ENCODE data around the gene CFD. TPM values are rescaled to one million over a fixed set of nuclear protein-coding genes. Genes with fewer than 3 reads are reported as not detected.

The CFD gene
- total and polyA plus RNA-seq, 4 donors = 4.5 to 20.2 (median 13.6) TPM

DNA sequence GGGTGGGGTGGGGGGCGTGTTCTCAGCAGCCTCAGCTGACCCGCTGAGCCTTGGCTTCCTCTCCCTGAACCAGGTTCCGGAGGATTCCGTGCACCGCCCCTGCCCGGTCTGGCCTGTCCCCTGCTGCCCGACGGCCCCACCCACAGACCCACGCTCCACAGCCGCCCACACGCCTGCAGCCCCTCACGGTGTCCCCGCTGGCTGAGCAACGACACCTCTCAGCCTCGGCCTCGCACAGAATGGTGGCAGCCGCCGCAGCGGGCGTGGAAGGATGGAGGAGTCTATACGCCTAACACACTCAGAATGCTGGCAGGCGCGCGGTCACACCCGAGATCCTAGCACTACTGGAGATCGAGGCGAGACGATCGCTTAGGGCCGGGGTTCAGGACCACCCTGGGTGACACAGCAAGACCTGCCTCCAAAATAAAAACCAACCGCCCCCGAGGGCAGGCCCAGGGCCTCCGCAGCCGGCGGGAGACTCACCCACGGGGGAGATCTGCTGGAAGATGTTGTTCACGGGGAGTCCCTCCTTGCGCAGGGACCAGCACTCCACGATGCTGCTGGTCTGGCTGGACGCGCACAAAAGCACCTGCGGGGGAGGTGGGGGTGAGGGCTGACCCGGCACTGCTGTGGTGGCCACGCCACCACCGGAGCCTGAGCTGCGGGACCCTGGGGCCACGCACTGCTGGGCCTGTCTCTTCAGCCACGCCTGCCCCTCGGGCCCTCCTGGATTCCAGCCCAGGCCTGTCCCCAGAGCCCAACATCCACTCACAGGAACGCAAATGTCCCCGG, 25.2 kb downstream of the CFD start:
- H3K4me1 ChIP-seq (ENCODE audit: control insufficient read depth in 4 of 4, insufficient read depth in 4 of 4, low read length in 3 of 4) = no peaks in the 10 kb centered on the region
- WGBS = 96% methylated on average over 51 of the region's 51 CpGs
- no peak for DNase-seq (ENCODE audit: low spot score)
- H3K4me3 ChIP-seq (ENCODE audit: low read depth in 1 of 3, low read length in 3 of 3) = no peak overlapping the region
- H3K36me3 ChIP-seq (ENCODE audit: control insufficient read depth in 4 of 4, insufficient read depth in 3 of 4, low read depth in 1 of 4, low read length in 3 of 4) = peaks cover 0 to 69% (median 19%) of the 10 kb centered on the region in 4 donors
- H3K9ac ChIP-seq (ENCODE audit: low read depth in 1 of 2, low read length in 2 of 2) = no peak overlapping the region
- TF ChIP-seq ATF3 (IDR thresholded peaks at IDR 0.05) (no peak), TAF1 (conservative IDR thresholded peaks at IDR 0.05) (no peak)
- H3K27ac ChIP-seq (ENCODE audit: low read depth in 1 of 2, low read length in 2 of 2) = no peak overlapping the region
- no peaks in the 10 kb centered on the region for H3K27me3 ChIP-seq (ENCODE audit: control insufficient read depth in 4 of 4, insufficient read depth in 4 of 4, low read length in 3 of 4)
- H3K9me3 ChIP-seq (ENCODE audit: control insufficient read depth in 4 of 4, low read length in 3 of 4) = no peaks in the 10 kb centered on the region

DNA sequence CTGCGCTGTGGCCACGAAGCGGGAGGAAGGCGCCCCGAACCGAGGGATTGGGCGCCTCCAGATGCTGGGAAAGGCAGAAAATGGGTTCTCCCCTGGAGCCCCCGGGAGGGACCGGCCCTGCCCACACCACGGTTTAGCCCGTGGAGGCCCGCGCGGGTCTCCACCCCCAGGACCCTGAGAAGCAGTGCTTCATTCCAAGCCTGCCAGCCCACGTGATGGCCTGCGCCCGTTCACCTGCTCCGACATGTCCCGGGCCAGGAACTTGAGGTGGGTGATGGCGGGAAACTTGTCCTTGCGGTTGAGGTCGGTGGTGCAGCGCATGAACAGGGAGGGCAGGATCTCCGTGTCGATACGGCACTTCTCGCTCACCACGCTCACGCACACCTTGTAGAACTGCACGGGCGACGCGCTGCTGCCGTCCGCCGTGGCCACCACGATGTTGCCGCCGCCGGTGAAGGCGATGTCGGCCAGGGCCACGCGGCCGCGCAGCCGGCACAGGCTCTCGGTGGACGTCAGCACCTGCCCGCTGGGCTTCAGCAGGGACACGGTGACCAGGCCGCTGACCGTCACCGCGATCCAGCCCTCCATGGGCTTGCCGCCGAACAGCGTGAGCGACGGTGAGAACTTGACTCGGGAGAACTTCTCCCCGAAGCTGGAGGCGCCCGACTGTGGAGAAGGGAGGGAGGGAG, 26.2 kb downstream of the CFD start:
- TF ChIP-seq MAX (IDR thresholded peaks at IDR 0.05) = no peak
- Histone ChIP-seq H3K4me1 (ENCODE audit: control insufficient read depth in 4 of 4, insufficient read depth in 4 of 4, low read length in 3 of 4) (no peaks in the 10 kb centered on the region), H3K36me3 (ENCODE audit: control insufficient read depth in 4 of 4, insufficient read depth in 3 of 4, low read depth in 1 of 4, low read length in 3 of 4) (peaks cover 0 to 72% (median 22%) of the 10 kb centered on the region in 4 donors), H3K27me3 (ENCODE audit: control insufficient read depth in 4 of 4, insufficient read depth in 4 of 4, low read length in 3 of 4) (no peaks in the 10 kb centered on the region), H3K9ac (ENCODE audit: low read depth in 1 of 2, low read length in 2 of 2) (no peak overlapping the region), H3K27ac (ENCODE audit: low read depth in 1 of 2, low read length in 2 of 2) (no peak overlapping the region), H3K9me3 (ENCODE audit: control insufficient read depth in 4 of 4, low read length in 3 of 4) (no peaks in the 10 kb centered on the region), H3K4me3 (ENCODE audit: low read depth in 1 of 3, low read length in 3 of 3) (no peak overlapping the region)
- 97% methylated on average over 64 of the region's 64 CpGs for WGBS
- DNase-seq (ENCODE audit: low spot score) = no peak

GRCh38 chr19:887072-887471, 27.6 kb downstream of the CFD start:
- Histone ChIP-seq H3K9ac (ENCODE audit: low read depth in 1 of 2, low read length in 2 of 2) (no peak overlapping the region), H3K9me3 (ENCODE audit: control insufficient read depth in 4 of 4, low read length in 3 of 4) (no peaks in the 10 kb centered on the region), H3K4me1 (ENCODE audit: control insufficient read depth in 4 of 4, insufficient read depth in 4 of 4, low read length in 3 of 4) (peaks cover 0 to 3% (median 3%) of the 10 kb centered on the region in 4 donors), H3K4me3 (ENCODE audit: low read depth in 1 of 3, low read length in 3 of 3) (no peak overlapping the region), H3K27ac (ENCODE audit: low read depth in 1 of 2, low read length in 2 of 2) (no peak overlapping the region), H3K27me3 (ENCODE audit: control insufficient read depth in 4 of 4, insufficient read depth in 4 of 4, low read length in 3 of 4) (no peaks in the 10 kb centered on the region), H3K36me3 (ENCODE audit: control insufficient read depth in 4 of 4, insufficient read depth in 3 of 4, low read depth in 1 of 4, low read length in 3 of 4) (peaks cover 0 to 60% (median 21%) of the 10 kb centered on the region in 4 donors)
- DNase-seq (ENCODE audit: low spot score) = no peak
- WGBS = 88% methylated on average over 16 of the region's 16 CpGs
- TF ChIP-seq EGR1 (IDR thresholded peaks at IDR 0.05; ENCODE audit: low read depth in 2 of 2) = no peak
- TF ChIP-seq, protein P1, sequence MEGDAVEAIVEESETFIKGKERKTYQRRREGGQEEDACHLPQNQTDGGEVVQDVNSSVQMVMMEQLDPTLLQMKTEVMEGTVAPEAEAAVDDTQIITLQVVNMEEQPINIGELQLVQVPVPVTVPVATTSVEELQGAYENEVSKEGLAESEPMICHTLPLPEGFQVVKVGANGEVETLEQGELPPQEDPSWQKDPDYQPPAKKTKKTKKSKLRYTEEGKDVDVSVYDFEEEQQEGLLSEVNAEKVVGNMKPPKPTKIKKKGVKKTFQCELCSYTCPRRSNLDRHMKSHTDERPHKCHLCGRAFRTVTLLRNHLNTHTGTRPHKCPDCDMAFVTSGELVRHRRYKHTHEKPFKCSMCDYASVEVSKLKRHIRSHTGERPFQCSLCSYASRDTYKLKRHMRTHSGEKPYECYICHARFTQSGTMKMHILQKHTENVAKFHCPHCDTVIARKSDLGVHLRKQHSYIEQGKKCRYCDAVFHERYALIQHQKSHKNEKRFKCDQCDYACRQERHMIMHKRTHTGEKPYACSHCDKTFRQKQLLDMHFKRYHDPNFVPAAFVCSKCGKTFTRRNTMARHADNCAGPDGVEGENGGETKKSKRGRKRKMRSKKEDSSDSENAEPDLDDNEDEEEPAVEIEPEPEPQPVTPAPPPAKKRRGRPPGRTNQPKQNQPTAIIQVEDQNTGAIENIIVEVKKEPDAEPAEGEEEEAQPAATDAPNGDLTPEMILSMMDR (IDR thresholded peaks at IDR 0.05; ENCODE audit: low read depth, low read length, missing input control) = no peak
- TF ChIP-seq HNF4A (conservative IDR thresholded peaks at IDR 0.05) = no peak
- no peak for TF ChIP-seq JUND (IDR thresholded peaks at IDR 0.05)
- TF ChIP-seq YY1 (IDR thresholded peaks at IDR 0.05) = no peak
- TF ChIP-seq MAX (IDR thresholded peaks at IDR 0.05) = no peak
- no peak for TF ChIP-seq ZBTB33 (IDR thresholded peaks at IDR 0.05)
- no peak for TF ChIP-seq ATF3 (IDR thresholded peaks at IDR 0.05)
- TF ChIP-seq FOXA1 (IDR thresholded peaks at IDR 0.05) = no peak
